Duodenal mucosa (tissue), 2 donors: ENCODE measurements around the gene ZFAND6.
"Not testable (repeated sequence)": the region's sequence is repeated elsewhere in the genome, so short reads cannot be mapped to it uniquely, and the experiment has no call there.

Source experiments
- H3K27ac ChIP-seq: one replicate; pipeline ENCODE4 v1.7.0; 2013; ENCODE audit warnings: low read depth, low read length
- H3K27me3 ChIP-seq, 2 donors: one replicate each; pipeline ENCODE4 v1.7.0; 2013; ENCODE audit warnings: low read length in 2 of 2, control low read depth in 1 of 2; ENCODE audit not compliant: insufficient read depth in 2 of 2, control insufficient read depth in 1 of 2
- H3K36me3 ChIP-seq, 2 donors: one replicate each; pipeline ENCODE4 v1.7.0; 2013; ENCODE audit warnings: low read length in 2 of 2, control low read depth in 1 of 2; ENCODE audit not compliant: insufficient read depth in 2 of 2, control insufficient read depth in 1 of 2
- H3K4me1 ChIP-seq, 2 donors: one replicate each; pipeline ENCODE4 v1.7.0; 2013; ENCODE audit warnings: low read length in 2 of 2, control low read depth in 1 of 2; ENCODE audit not compliant: insufficient read depth in 2 of 2, control insufficient read depth in 1 of 2
- H3K4me3 ChIP-seq, 2 donors: one replicate each; pipeline ENCODE4 v1.7.0; 2013; ENCODE audit warnings: low read length in 2 of 2, low read depth in 1 of 2
- H3K9ac ChIP-seq, 2 donors: one replicate each; pipeline ENCODE4 v1.7.0; 2013; ENCODE audit warnings: low read length in 2 of 2, low read depth in 1 of 2
- H3K9me3 ChIP-seq, 2 donors: one replicate each; pipeline ENCODE4 v1.7.0; 2013; ENCODE audit warnings: low read length in 2 of 2, control low read depth in 1 of 2; ENCODE audit not compliant: control insufficient read depth in 1 of 2

The ZFAND6 gene

DNA sequence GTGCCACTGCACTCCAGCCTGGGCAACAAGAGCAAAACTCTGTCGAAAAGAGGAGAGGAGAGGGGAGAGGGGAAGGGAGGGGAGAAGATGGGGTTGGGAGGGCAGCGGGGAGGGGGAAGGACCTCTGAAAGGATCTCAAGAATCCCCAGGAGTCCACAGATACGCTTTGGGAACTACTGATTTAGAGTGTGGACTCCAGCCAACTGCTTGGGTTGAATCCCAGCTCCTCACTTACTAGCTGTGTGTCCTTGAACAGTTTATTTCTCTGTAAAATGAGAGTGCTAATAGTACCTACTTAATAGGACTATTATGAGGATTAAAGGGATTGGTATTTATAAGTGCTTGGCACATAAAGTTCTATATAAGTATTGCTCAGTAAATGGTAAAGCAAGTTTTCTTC, 48.3 kb downstream of the ZFAND6 start:
- H3K4me1 ChIP-seq, result peaks cover 0 to 10% of the 10 kb centered on the region in 2 donors
- H3K27ac ChIP-seq, result no peak overlapping the region
- H3K27me3 ChIP-seq, result no peaks in the 10 kb centered on the region
- no peak overlapping the region for H3K9ac ChIP-seq
- no peak overlapping the region for H3K4me3 ChIP-seq
- H3K36me3 ChIP-seq, result no peaks in the 10 kb centered on the region
- no peaks in the 10 kb centered on the region for H3K9me3 ChIP-seq

DNA sequence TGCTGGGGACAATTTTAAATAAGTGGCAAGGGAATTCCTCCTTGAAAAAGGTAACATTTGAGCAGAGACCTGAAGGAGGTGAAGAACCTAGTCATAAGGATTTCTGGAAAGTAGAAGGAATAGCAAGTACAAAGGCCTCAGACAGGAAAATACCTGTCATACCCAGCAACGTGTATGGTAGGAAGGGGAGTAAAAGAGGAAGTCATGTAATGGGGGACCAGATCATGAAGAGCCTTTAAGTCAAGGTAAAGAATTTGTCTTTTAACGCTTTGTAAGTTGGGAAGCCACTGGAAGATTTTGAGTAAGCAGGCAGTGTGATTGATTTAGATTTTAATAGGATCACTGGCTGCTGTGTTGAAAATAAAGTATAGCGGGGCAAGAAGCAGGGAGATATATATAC, 49.9 kb downstream of the ZFAND6 start:
- H3K4me1 ChIP-seq, result peaks cover 0 to 10% of the 10 kb centered on the region in 2 donors
- no peaks in the 10 kb centered on the region for H3K9me3 ChIP-seq
- no peaks in the 10 kb centered on the region for H3K27me3 ChIP-seq
- no peak overlapping the region for H3K4me3 ChIP-seq
- H3K36me3 ChIP-seq, result no peaks in the 10 kb centered on the region
- H3K27ac ChIP-seq, result no peak overlapping the region
- H3K9ac ChIP-seq, result no peak overlapping the region

DNA sequence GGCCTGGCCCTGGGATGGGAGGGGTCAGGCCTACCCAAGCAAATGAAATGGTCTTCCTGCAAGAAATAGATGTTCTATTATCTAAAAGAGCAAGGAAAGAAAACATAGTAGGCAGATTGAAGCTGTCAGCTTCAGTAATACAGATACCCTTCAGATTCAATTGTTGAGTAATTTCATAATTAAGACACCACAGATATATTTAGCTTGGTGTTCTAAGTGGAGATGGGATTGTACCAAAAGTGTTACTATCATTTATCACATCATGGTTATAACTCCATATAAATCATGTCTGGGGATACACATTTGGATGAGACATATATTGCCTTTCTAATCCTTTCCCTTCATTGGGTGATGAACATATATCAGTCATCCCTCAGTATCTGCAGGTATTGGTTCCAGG, 51.4 kb downstream of the ZFAND6 start:
- Histone ChIP-seq H3K9me3 (no peaks in the 10 kb centered on the region), H3K36me3 (no peaks in the 10 kb centered on the region), H3K4me1 (no peaks in the 10 kb centered on the region), H3K9ac (no peak overlapping the region), H3K27me3 (no peaks in the 10 kb centered on the region), H3K27ac (no peak overlapping the region), H3K4me3 (no peak overlapping the region)

DNA sequence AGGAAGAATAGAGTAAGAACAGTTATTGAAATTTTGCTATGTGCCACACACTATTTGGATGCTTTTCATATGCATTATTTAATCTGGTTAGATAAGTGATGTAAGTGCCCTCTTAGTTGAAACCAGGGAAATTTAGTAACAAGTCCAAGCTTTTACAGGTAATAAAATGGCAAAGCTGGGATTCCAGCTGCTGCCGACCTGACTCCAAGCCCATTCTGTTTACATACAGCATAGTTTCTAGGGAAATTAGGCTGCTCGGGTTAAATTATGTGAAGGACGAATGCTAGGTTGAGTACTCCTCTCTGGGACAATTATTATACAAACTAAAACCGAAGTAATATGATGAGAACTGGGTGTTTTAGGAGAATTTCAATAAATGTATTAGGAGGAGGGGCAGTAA, 54.6 kb downstream of the ZFAND6 start:
- Histone ChIP-seq H3K9me3 (no peaks in the 10 kb centered on the region), H3K4me3 (no peak overlapping the region), H3K4me1 (no peaks in the 10 kb centered on the region), H3K9ac (no peak overlapping the region), H3K27me3 (no peaks in the 10 kb centered on the region), H3K36me3 (no peaks in the 10 kb centered on the region), H3K27ac (no peak overlapping the region)

DNA sequence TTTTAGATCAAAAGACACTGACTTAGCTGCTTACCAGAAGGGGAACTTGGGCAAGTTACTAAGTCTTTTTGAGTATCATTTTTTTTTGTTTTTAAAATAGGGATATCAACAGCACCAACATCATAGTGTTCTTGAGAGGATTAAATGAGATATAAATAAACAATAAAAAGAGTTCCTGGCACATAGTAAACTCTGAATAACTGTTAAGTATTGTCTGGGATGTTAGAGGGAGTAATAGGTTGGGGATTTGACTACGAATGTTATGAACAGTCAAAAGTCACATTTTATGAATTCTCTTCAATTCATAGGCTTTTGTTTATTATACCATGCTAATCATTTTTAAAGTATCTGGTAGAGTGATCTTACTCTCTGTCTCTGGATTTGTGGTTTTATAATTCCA, 55.5 kb downstream of the ZFAND6 start:
- Histone ChIP-seq H3K27me3 (no peaks in the 10 kb centered on the region), H3K4me1 (no peaks in the 10 kb centered on the region), H3K27ac (no peak overlapping the region), H3K9me3 (no peaks in the 10 kb centered on the region), H3K9ac (no peak overlapping the region), H3K4me3 (no peak overlapping the region), H3K36me3 (no peaks in the 10 kb centered on the region)

DNA sequence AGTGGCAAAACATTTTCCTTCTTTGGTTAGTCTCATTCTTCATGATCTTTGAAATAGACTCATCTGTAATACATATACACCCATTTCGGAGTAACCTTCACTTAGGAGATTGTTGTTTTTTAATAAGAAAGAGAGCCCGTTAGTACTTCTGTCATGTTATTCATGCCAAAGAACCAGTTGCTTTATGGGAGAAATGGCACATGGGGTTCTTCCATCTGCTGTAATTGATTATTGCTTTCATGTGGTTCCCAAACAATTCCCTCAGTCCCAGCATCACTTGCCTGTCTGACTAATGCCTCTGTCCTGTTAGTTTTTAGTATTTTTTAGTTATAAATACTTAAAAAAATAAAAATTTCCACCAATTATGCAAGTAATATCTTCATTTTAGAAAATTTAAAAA, 59.5 kb downstream of the ZFAND6 start:
- H3K9ac ChIP-seq, result no peak overlapping the region
- peaks cover 6 to 27% of the 10 kb centered on the region in 2 donors for H3K36me3 ChIP-seq
- no peaks in the 10 kb centered on the region for H3K9me3 ChIP-seq
- no peak overlapping the region for H3K27ac ChIP-seq
- peaks cover 0 to 2% of the 10 kb centered on the region in 2 donors for H3K4me1 ChIP-seq
- no peaks in the 10 kb centered on the region for H3K27me3 ChIP-seq
- H3K4me3 ChIP-seq, result no peak overlapping the region

DNA sequence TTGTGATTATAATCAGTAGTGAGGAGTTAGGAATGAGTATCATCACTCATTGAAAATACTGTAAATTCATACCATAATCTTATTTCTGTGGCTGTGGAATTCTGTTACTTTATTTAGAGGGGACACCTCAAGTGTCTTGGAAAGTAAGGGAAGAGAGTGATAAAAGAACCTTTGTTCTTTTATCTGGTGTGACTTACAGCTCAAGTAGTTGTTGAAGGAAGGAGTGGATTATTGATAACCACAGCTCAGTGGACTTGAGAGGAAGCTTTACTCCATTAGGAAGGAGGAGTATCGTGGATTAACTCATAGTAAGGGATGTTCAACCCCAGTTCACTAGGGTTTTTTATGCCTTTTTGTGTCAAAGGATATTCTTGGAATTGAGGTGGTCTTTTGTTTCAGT, 61.2 kb downstream of the ZFAND6 start:
- H3K4me3 ChIP-seq, result no peak overlapping the region
- no peak overlapping the region for H3K27ac ChIP-seq
- peaks cover 0 to 2% of the 10 kb centered on the region in 2 donors for H3K4me1 ChIP-seq
- H3K36me3 ChIP-seq, result peaks cover 6 to 32% of the 10 kb centered on the region in 2 donors
- no peak overlapping the region for H3K9ac ChIP-seq
- no peaks in the 10 kb centered on the region for H3K9me3 ChIP-seq
- H3K27me3 ChIP-seq, result no peaks in the 10 kb centered on the region

DNA sequence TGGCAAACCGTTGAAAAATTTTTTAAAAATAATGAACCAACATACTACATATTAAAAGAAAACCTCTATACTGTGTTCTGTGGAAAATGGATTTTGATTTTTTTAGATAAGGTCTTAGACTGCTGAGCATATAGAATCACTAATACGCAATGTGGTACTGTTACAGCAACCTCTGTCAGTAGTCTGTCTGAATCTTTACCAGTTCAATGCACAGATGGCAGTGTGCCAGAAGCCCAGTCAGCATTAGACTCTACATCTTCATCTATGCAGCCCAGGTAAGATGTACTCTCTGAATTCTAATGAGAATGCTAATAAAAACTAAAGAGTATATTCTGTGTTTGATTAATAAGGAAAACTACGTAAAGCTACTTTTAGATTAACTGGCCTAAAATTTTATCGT, 62.1 kb downstream of the ZFAND6 start:
- Histone ChIP-seq H3K27ac (no peak overlapping the region), H3K9me3 (no peaks in the 10 kb centered on the region), H3K27me3 (no peaks in the 10 kb centered on the region), H3K36me3 (peaks cover 10 to 37% of the 10 kb centered on the region in 2 donors), H3K4me3 (no peak overlapping the region), H3K9ac (no peak overlapping the region), H3K4me1 (peaks cover 0 to 2% of the 10 kb centered on the region in 2 donors)

DNA sequence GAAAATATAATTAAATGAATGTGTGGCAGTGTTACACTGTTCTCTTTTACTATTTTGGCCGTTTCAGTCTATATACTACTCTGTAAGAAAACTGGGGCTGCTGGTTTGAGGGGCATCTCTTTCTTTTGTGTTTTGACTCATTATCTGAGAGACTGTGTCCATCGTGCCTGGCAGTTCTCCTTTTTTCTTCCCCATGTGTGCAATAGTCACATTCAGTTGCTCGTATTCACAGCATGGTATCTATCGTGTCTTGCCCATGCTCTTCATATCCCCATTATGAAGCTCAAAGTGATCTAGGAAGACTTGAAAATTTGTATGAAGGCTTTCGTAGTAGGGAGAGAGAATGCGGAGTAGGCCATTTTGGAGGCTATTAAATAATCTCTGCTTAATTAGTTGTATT, 63.6 kb downstream of the ZFAND6 start:
- Histone ChIP-seq H3K36me3 (peaks cover 12 to 41% of the 10 kb centered on the region in 2 donors), H3K27me3 (no peaks in the 10 kb centered on the region), H3K4me3 (no peak overlapping the region), H3K27ac (no peak overlapping the region), H3K9ac (no peak overlapping the region), H3K9me3 (no peaks in the 10 kb centered on the region), H3K4me1 (peaks cover 0 to 2% of the 10 kb centered on the region in 2 donors)

DNA sequence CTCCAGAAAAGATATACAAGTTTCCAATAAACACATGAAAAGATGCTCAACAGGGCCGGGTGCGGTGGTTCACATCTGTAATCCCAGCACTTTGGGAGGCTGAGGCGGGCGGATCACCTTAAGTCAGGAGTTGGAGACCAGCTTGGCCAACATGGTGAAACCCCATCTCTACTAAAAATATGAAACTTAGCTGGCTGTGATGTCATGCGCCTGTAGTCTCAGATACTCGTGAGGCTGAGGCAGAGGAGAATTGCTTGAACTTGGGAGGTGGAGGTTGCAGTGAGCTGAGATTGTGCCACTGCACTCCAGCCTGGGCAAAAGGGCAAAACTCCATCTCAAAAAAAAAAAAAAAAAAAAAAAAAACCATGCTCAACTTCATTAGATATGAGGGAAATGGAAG, 67.8 kb downstream of the ZFAND6 start:
- not testable (repeated sequence) for H3K4me1 ChIP-seq, H3K27ac ChIP-seq, H3K9me3 ChIP-seq, H3K9ac ChIP-seq, H3K4me3 ChIP-seq, H3K27me3 ChIP-seq
- peaks cover 21 to 37% of the 10 kb centered on the region in 2 donors for H3K36me3 ChIP-seq

DNA sequence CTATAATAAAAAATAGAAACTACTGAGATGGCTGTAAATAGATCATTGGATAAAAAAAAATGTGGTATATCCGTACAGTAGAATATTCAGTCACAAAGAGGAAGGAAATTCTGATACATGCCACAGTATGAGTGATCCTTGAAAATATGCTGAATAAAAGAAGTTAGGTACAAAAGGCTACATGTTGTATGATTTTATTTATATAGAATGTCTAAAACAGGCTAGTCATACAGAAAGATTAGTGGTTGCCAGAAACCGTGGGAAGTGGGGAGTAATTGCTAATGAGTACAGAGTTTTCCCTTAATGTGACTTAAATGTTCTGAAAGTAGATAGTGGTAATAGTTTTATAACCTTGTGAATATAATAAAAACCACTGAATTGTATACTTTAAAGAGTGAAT, 68.4 kb downstream of the ZFAND6 start:
- no peak overlapping the region for H3K4me3 ChIP-seq
- no peak overlapping the region for H3K9ac ChIP-seq
- H3K4me1 ChIP-seq, result no peaks in the 10 kb centered on the region
- no peaks in the 10 kb centered on the region for H3K9me3 ChIP-seq
- no peak overlapping the region for H3K27ac ChIP-seq
- H3K27me3 ChIP-seq, result no peaks in the 10 kb centered on the region
- peaks cover 19 to 36% of the 10 kb centered on the region in 2 donors for H3K36me3 ChIP-seq
